ENCODE measurements around the gene FNDC3B.

The FNDC3B gene

DNA sequence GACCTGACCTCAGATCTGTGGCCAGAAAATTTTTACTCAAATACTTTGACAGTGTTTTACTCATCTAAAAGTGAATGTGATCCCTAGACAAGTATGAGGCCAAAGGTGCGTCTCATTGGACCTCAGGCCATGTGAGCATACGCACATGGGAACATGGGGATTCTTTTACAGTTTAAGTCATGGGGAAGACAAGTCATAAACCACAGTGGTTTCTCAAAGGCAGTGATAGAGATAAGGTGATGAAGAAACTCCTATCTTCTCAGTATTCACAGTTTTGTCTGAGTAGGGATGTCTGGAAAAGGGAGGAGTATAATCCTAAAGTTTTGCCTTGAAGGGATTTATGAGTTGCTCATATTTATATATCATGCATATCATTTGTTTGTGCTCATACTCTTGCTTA is 173.8 kb downstream of the FNDC3B start:
- WGBS (ENCODE audit: insufficient coverage), result no CpG with 5 or more reads among the region's 2 CpGs
- CTCF ChIA-PET, result interaction anchor here (1.3 to 1.6 kb wide), 2 partner anchors 9 to 12 kb away, joined by 3 to 6 read pairs; no protein-coding TSS in a partner anchor
- no peak for DNase-seq

GRCh38 chr3:172213904-172214303 is 174.5 kb downstream of the FNDC3B start:
- Histone ChIP-seq H3K27me3 (replicated peaks in 2 of 5; ENCODE audit: control insufficient read depth in 4 of 5, insufficient read depth in 5 of 5, low read length in 4 of 5) (no peaks in the 10 kb centered on the region), H3K27ac (ENCODE audit: insufficient read depth in 1 of 2, low read depth in 1 of 2, low read length in 2 of 2, poor library complexity in 1 of 2, severe bottlenecking in 2 of 2) (no peak overlapping the region), H3K4me3 (ENCODE audit: control insufficient read depth in 1 of 7, extremely low read depth in 1 of 7, insufficient read depth in 4 of 7, low read depth in 2 of 7, low read length in 6 of 7) (no peak overlapping the region), H3K36me3 (ENCODE audit: control insufficient read depth in 4 of 4, insufficient read depth in 4 of 4, low read length in 3 of 4) (peaks cover 0 to 31% (median 0%) of the 10 kb centered on the region in 4 experiments), H3K9me3 (ENCODE audit: control extremely low read depth in 1 of 5, control insufficient read depth in 4 of 5, insufficient read depth in 2 of 5, low read depth in 1 of 5, low read length in 4 of 5) (no peaks in the 10 kb centered on the region), H3K4me1 (ENCODE audit: control extremely low read depth in 1 of 4, control insufficient read depth in 4 of 4, insufficient read depth in 4 of 4, low read length in 3 of 4) (peaks cover 0 to 12% (median 1%) of the 10 kb centered on the region in 4 experiments)
- ChIA-PET POLR2A (no interaction called here), CTCF (interaction anchor here (1.2 to 1.3 kb wide), 2 partner anchors 8 kb away, joined by 3 to 4 read pairs; no protein-coding TSS in a partner anchor)
- no peak for DNase-seq
- WGBS (ENCODE audit: insufficient coverage), result 100% methylated on average over 1 of the region's 4 CpGs

More for the DNA sequence above, 173.8 kb downstream of the FNDC3B start:
- Histone ChIP-seq H3K9me3 (ENCODE audit: control extremely low read depth in 1 of 5, control insufficient read depth in 4 of 5, insufficient read depth in 2 of 5, low read depth in 1 of 5, low read length in 4 of 5) (no peaks in the 10 kb centered on the region), H3K27me3 (replicated peaks in 2 of 5; ENCODE audit: control insufficient read depth in 4 of 5, insufficient read depth in 5 of 5, low read length in 4 of 5) (no peaks in the 10 kb centered on the region), H3K36me3 (ENCODE audit: control insufficient read depth in 4 of 4, insufficient read depth in 4 of 4, low read length in 3 of 4) (peaks cover 0 to 34% (median 0%) of the 10 kb centered on the region in 4 experiments), H3K27ac (ENCODE audit: insufficient read depth in 1 of 2, low read depth in 1 of 2, low read length in 2 of 2, poor library complexity in 1 of 2, severe bottlenecking in 2 of 2) (no peak overlapping the region), H3K4me3 (ENCODE audit: control insufficient read depth in 1 of 7, extremely low read depth in 1 of 7, insufficient read depth in 4 of 7, low read depth in 2 of 7, low read length in 6 of 7) (no peak overlapping the region), H3K4me1 (ENCODE audit: control extremely low read depth in 1 of 4, control insufficient read depth in 4 of 4, insufficient read depth in 4 of 4, low read length in 3 of 4) (peaks cover 0 to 13% (median 2%) of the 10 kb centered on the region in 4 experiments)
- POLR2A ChIA-PET, result no interaction called here

- no peaks in the 10 kb centered on the region for H3K27me3 ChIP-seq (replicated peaks in 2 of 5; ENCODE audit: control insufficient read depth in 4 of 5, insufficient read depth in 5 of 5, low read length in 4 of 5)
- WGBS (ENCODE audit: insufficient coverage), result 90% methylated on average over 2 of the region's 5 CpGs
- POLR2A ChIA-PET, result no interaction called here
- CTCF ChIA-PET, result interaction anchor here (1.3 kb wide), 1 partner anchor 11 kb away, joined by 3 read pairs; no protein-coding TSS in a partner anchor
- no peak for DNase-seq
- no peaks in the 10 kb centered on the region for H3K9me3 ChIP-seq (ENCODE audit: control extremely low read depth in 1 of 5, control insufficient read depth in 4 of 5, insufficient read depth in 2 of 5, low read depth in 1 of 5, low read length in 4 of 5)
- no peak overlapping the region for H3K4me3 ChIP-seq (ENCODE audit: control insufficient read depth in 1 of 7, extremely low read depth in 1 of 7, insufficient read depth in 4 of 7, low read depth in 2 of 7, low read length in 6 of 7)
- H3K4me1 ChIP-seq (ENCODE audit: control extremely low read depth in 1 of 4, control insufficient read depth in 4 of 4, insufficient read depth in 4 of 4, low read length in 3 of 4), result peaks cover 0 to 11% (median under 1%) of the 10 kb centered on the region in 4 experiments
- H3K36me3 ChIP-seq (ENCODE audit: control insufficient read depth in 4 of 4, insufficient read depth in 4 of 4, low read length in 3 of 4), result peaks cover 0 to 23% (median 0%) of the 10 kb centered on the region in 4 experiments
- no peak overlapping the region for H3K27ac ChIP-seq (ENCODE audit: insufficient read depth in 1 of 2, low read depth in 1 of 2, low read length in 2 of 2, poor library complexity in 1 of 2, severe bottlenecking in 2 of 2)
Observed at GRCh38 chr3:172216267-172216666, 176.9 kb downstream of the FNDC3B start.

GRCh38 chr3:172216911-172217310 is 177.5 kb downstream of the FNDC3B start:
- CTCF ChIA-PET, result interaction anchor here (1.0 to 1.3 kb wide), 2 partner anchors 10 to 28 kb away, joined by 3 read pairs; no protein-coding TSS in a partner anchor
- no peak overlapping the region for H3K27ac ChIP-seq (ENCODE audit: insufficient read depth in 1 of 2, low read depth in 1 of 2, low read length in 2 of 2, poor library complexity in 1 of 2, severe bottlenecking in 2 of 2)

DNA sequence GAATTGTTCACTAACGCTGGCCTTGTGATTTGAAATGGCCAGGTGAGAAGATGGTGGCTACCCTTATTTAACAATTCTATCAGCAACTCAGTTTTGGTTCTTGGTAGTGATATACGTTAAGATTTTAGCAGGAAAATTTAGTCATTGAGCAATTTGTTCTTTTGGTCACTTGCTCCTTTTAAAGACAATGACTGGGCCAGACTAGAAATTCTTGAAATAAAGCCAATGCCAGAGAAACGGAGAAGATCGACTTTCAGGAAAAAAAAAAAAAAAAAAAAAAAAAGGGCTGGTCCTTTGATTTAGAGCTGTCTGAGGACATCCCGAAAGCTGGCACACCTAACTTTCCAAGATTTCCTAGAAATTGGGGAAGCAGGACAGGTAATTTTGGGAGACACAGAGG is 178.5 kb downstream of the FNDC3B start:
- Histone ChIP-seq H3K9me3 (ENCODE audit: control extremely low read depth in 1 of 5, control insufficient read depth in 4 of 5, insufficient read depth in 2 of 5, low read depth in 1 of 5, low read length in 4 of 5) (no peaks in the 10 kb centered on the region), H3K4me1 (ENCODE audit: control extremely low read depth in 1 of 4, control insufficient read depth in 4 of 4, insufficient read depth in 4 of 4, low read length in 3 of 4) (peaks cover 0 to 5% (median under 1%) of the 10 kb centered on the region in 4 experiments), H3K27me3 (replicated peaks in 2 of 5; ENCODE audit: control insufficient read depth in 4 of 5, insufficient read depth in 5 of 5, low read length in 4 of 5) (no peaks in the 10 kb centered on the region), H3K4me3 (ENCODE audit: control insufficient read depth in 1 of 7, extremely low read depth in 1 of 7, insufficient read depth in 4 of 7, low read depth in 2 of 7, low read length in 6 of 7) (no peak overlapping the region), H3K36me3 (ENCODE audit: control insufficient read depth in 4 of 4, insufficient read depth in 4 of 4, low read length in 3 of 4) (peaks cover 0 to 16% (median 0%) of the 10 kb centered on the region in 4 experiments), H3K27ac (ENCODE audit: insufficient read depth in 1 of 2, low read depth in 1 of 2, low read length in 2 of 2, poor library complexity in 1 of 2, severe bottlenecking in 2 of 2) (no peak overlapping the region)
- ChIA-PET POLR2A (no interaction called here), CTCF (interaction anchor here (1.0 kb wide), 1 partner anchor 29 kb away, joined by 3 read pairs; no protein-coding TSS in a partner anchor)
- no peak for DNase-seq
- WGBS (ENCODE audit: insufficient coverage), result 100% methylated on average over 4 of the region's 5 CpGs

More at GRCh38 chr3:172216911-172217310, 177.5 kb downstream of the FNDC3B start:
- POLR2A ChIA-PET, result no interaction called here
- DNase-seq, result no peak
- no peaks in the 10 kb centered on the region for H3K27me3 ChIP-seq (replicated peaks in 2 of 5; ENCODE audit: control insufficient read depth in 4 of 5, insufficient read depth in 5 of 5, low read length in 4 of 5)
- H3K9me3 ChIP-seq (ENCODE audit: control extremely low read depth in 1 of 5, control insufficient read depth in 4 of 5, insufficient read depth in 2 of 5, low read depth in 1 of 5, low read length in 4 of 5), result no peaks in the 10 kb centered on the region
- 97% methylated on average over 3 of the region's 3 CpGs for WGBS (ENCODE audit: insufficient coverage)
- peaks cover 0 to 23% (median 0%) of the 10 kb centered on the region in 4 experiments for H3K36me3 ChIP-seq (ENCODE audit: control insufficient read depth in 4 of 4, insufficient read depth in 4 of 4, low read length in 3 of 4)
- H3K4me3 ChIP-seq (ENCODE audit: control insufficient read depth in 1 of 7, extremely low read depth in 1 of 7, insufficient read depth in 4 of 7, low read depth in 2 of 7, low read length in 6 of 7), result no peak overlapping the region
- H3K4me1 ChIP-seq (ENCODE audit: control extremely low read depth in 1 of 4, control insufficient read depth in 4 of 4, insufficient read depth in 4 of 4, low read length in 3 of 4), result peaks cover 0 to 11% (median under 1%) of the 10 kb centered on the region in 4 experiments

GRCh38 chr3:172218350-172219323 is 179.3 kb downstream of the FNDC3B start:
- Histone ChIP-seq H3K27me3 (replicated peaks in 2 of 5; ENCODE audit: control insufficient read depth in 4 of 5, insufficient read depth in 5 of 5, low read length in 4 of 5) (no peaks in the 10 kb centered on the region), H3K4me3 (ENCODE audit: control insufficient read depth in 1 of 7, extremely low read depth in 1 of 7, insufficient read depth in 4 of 7, low read depth in 2 of 7, low read length in 6 of 7) (no peak overlapping the region), H3K36me3 (ENCODE audit: control insufficient read depth in 4 of 4, insufficient read depth in 4 of 4, low read length in 3 of 4) (peaks cover 0 to 12% (median 0%) of the 10 kb centered on the region in 4 experiments), H3K27ac (ENCODE audit: insufficient read depth in 1 of 2, low read depth in 1 of 2, low read length in 2 of 2, poor library complexity in 1 of 2, severe bottlenecking in 2 of 2) (no peak overlapping the region), H3K4me1 (ENCODE audit: control extremely low read depth in 1 of 4, control insufficient read depth in 4 of 4, insufficient read depth in 4 of 4, low read length in 3 of 4) (peaks cover 0 to 5% (median under 1%) of the 10 kb centered on the region in 4 experiments), H3K9me3 (ENCODE audit: control extremely low read depth in 1 of 5, control insufficient read depth in 4 of 5, insufficient read depth in 2 of 5, low read depth in 1 of 5, low read length in 4 of 5) (no peaks in the 10 kb centered on the region)
- CTCF ChIA-PET, result no interaction called here
- POLR2A ChIA-PET, result no interaction called here
- WGBS (ENCODE audit: insufficient coverage), result 100% methylated on average over 1 of the region's 5 CpGs
- no peak for DNase-seq

DNA sequence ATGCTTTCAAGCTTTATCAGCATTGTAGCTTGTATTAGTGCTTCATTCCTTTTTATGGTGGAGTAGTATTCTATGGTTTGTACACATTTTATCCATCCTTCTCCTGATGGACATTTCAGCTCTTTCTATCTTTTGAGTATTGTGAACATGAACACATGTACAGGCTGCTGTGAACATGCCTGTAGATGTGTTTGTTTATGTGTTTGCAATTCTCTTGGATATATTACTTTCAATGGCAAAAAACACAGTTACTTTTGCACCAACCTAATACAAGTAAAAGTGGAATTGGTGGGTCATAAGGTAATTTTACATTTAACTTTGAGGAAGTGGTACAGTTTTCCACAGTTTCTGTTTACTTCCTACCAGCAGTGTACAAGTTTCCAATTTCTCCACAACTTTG is 180.4 kb downstream of the FNDC3B start:
- Histone ChIP-seq H3K4me3 (ENCODE audit: control insufficient read depth in 1 of 7, extremely low read depth in 1 of 7, insufficient read depth in 4 of 7, low read depth in 2 of 7, low read length in 6 of 7) (no peak overlapping the region), H3K27me3 (replicated peaks in 2 of 5; ENCODE audit: control insufficient read depth in 4 of 5, insufficient read depth in 5 of 5, low read length in 4 of 5) (no peaks in the 10 kb centered on the region), H3K9me3 (ENCODE audit: control extremely low read depth in 1 of 5, control insufficient read depth in 4 of 5, insufficient read depth in 2 of 5, low read depth in 1 of 5, low read length in 4 of 5) (no peaks in the 10 kb centered on the region), H3K27ac (ENCODE audit: insufficient read depth in 1 of 2, low read depth in 1 of 2, low read length in 2 of 2, poor library complexity in 1 of 2, severe bottlenecking in 2 of 2) (no peak overlapping the region), H3K4me1 (ENCODE audit: control extremely low read depth in 1 of 4, control insufficient read depth in 4 of 4, insufficient read depth in 4 of 4, low read length in 3 of 4) (peaks cover 0 to 5% (median under 1%) of the 10 kb centered on the region in 4 experiments), H3K36me3 (ENCODE audit: control insufficient read depth in 4 of 4, insufficient read depth in 4 of 4, low read length in 3 of 4) (peaks cover 0 to 16% (median 0%) of the 10 kb centered on the region in 4 experiments)
- ChIA-PET CTCF (interaction anchor here (1.0 to 1.2 kb wide), 2 partner anchors 24 to 119 kb away, joined by 3 read pairs; no protein-coding TSS in a partner anchor), POLR2A (no interaction called here)
- DNase-seq, result peak in 1 of 3 donors; percentile 15
